Measurements from ENCODE around the gene ZHX3.
"Not testable (repeated sequence)": the region's sequence is repeated elsewhere in the genome, so short reads cannot be mapped to it uniquely, and the experiment has no call there.

Gene ZHX3

DNA sequence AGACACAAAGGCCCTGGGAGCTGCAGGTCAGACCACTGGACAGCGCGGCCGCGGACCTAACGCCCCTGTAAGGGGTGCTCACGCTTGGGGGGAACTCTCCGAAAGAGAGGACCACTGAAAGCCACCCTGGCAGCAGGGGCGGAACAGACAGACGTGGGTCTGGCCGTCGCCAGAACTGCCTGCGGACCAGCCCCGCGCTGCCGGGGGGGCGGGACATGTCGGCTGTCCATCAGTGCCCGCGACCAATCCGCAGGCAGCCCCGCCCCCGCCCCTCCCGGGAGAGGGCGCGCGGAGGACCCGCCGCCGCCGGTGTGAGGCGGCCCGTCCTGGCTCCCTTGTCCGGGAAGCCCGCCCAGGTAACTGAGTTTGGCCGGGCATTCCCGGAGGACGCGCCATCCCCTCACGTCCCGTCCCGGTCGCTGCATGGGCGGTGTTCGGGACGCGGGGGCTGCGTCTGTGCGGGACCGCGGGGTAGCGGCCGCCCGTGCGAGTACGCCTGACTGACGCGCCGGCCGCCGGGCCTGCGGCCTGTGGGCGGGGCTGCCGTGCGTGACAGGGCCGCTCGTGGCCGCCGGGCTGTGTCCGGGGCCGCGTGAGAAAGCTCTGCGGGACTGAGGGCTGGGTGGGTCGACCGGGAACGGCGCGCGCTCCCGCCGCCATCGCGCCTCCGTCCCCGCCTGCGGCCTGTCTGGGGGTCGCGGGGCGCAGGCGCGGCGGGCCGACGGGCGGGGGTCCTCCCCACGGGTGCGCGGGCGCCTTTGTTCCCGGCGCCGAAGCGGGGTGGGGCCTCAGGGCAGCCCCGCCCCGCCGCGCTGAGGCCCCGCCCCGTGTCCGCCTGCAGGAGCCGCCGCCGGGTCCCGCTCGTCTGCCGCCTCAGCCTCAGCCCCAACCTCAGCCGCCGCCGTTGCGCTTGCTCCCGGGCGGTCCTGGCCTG is 180.6 kb downstream of the ZHX3 start, which contains the start of gene PLCG1:
Gene PLCG1, plus strand, starts transcription at position 864 of the 934 bp plus-strand sequence. CDS start 99 bp downstream, outside the sequence.
- peak; percentile 67 for DNase-seq (ENCODE audit: low read depth, low spot score)
- peak within 1 kb of the TSS; percentile 87 for H3K4me3 ChIP-seq (ENCODE audit: low read length)

DNA sequence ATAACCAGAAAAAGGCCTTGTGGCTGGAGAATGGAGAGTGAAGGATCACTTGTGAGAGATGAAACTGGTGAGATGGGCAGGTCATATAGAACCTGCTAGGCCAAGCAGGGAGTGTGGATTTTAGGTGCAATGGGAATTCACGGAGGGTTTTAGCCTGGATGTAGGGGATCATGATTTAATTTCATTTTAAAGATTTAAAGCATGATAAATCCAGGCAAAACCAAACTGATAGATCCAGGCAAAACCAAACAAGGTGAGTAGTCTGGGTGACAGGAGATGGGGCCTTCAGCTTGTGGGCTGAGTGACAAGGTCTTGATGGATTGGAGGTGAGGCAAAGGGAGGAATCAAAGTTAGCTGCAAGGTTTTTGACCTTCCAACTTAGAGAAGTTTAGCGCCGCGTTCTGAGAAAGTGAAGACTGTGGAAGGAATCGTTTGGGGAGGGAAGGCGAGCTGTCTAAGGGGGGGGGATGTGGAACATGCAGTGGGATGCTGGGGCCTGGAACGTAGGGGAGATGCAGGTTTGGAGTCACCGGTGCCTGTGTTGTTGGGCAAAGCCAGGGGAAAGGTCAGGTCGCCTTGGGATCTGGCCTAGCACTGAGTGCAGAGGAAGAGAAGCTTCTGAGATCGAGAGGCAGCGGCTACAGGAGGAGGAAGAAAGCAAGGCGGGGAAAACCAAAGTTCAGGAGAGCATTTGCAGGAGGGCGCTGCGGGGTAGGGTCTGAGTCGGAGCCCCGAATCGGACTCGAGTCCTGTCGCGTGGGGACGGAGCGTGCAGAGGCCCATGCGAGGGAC is 181.4 kb downstream of the ZHX3 start:
- DNase-seq (ENCODE audit: low read depth, low spot score): no peak

DNA sequence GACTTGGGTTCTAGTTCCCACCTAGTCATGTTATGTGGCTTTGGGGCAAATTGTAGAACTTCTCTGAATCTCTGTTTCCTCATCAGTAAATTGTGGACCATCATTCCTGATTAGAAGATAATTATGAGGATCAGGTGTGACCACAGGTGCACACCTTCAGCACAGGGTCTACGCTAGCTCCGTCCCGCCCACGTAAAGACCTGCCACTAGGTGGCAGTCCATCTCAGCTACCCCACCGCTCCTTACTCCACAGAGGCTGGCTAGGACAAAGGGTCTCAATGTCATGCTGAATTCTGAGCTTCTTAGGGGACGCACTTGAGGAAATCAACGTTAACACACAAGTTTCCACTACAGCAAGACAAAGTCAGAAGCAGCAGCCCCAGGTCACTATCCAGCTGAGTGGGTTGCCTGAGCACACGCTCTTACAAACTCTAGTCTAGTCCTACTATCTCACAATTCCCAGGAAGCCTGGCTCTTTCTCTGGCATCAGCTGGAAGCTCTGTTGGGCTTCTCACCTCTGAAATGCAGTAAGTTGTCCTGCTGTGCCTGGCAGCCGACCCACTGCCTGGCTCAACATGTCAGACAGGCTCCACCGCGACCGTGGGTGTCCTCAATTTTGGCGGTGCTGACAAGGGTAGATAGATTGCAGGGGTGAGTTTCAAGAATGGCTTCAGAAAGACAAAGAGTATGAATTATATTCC is 182.2 kb downstream of the ZHX3 start:
- H3K4me3 ChIP-seq (ENCODE audit: low read length): no peak overlapping the region
- peak; percentile 66 for DNase-seq (ENCODE audit: low read depth, low spot score)

More for the DNA sequence above, 181.4 kb downstream of the ZHX3 start:
- H3K4me3 ChIP-seq (ENCODE audit: low read length): peak overlapping the region; percentile 87

DNA sequence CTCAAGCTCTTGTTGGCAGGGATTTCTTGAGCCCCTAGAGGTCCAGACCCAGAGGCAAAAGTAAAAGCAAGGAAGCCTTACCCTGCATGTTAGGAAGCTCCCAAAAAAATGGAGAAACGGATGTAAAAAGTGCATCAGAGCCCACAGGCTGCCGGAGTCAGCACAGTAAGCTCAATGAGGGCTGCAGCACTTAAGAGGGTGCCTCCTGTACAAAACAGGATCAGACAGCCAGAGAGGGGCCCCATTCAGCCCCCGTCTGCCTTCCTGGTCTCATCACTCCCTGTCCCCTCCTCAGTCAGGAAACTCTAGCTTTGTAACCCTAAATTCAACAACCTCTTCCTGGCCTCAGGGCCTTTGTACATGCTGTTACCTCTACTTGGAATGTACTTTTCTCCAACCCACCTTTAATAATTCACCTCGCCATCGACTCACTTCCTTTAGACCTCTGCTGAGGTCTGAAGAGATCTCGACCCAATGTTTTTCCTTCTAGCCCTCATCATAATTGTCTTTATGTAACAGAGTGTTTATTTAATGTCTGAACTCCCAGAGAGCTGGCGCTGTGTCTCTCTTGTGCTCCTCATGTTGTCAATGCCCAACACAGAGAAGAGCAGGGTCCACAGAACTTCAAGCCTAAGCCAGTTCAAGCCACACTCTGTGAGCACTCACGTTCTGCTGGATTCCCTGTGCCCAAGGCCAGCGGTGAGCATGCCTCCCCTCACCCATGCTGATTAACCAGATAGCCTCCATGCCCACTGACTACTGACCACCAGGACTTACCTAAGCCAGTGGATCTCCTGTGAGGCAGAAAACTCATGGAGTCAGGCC is 183.0 kb downstream of the ZHX3 start:
- DNase-seq (ENCODE audit: low read depth, low spot score): no peak
- H3K4me3 ChIP-seq (ENCODE audit: low read length): no peak overlapping the region

DNA sequence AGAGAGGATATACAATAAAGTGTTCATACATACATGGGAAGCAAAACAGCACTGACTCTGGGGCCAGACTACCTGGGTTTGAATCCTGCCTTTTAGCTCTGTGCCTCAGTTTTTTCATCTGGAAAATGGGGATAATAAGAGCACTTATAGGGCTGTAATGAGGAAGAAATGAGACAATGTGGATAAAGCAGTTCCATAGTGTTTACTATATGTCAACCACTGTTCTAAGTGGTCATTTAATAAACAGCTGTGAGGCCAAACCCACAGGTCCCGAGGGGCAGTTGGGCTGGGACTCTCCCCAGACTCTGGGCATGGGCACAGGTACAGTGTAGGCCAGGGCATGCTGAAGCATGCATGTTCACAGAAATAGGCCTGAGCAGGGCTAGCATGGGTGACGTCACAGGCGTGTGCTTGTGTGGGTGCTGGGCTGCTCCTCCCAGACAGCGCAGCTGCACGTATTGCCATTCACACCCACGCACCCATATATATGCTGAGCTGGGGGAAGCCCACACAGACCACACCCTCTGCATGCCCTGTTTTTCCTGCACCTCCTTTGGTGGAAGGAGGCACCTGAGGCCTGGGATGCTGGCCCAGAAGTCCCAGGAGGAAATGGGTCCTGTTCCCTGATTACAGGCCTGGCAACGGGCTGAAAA is 183.7 kb downstream of the ZHX3 start:
- H3K4me3 ChIP-seq (ENCODE audit: low read length): no peak overlapping the region
- no peak for DNase-seq (ENCODE audit: low read depth, low spot score)

DNA sequence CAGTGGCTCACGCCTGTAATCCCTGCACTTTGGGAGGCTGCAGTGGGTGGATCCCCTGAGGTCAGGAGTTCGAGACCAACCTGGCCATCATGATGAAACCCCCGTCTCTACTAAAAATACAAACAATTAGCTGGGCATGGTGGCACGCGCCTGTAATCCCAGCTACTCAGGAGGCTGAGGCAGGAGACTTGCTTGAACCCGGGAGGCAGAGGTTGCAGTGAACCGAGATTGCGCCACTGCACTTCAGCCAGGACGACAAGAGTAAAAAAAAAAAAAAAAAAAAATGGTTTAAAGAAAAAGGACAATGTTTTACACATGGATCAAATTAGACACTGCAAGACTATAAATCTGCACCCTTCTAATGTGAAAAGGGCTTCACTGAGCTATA is 185.1 kb downstream of the ZHX3 start:
- DNase-seq (ENCODE audit: low read depth, low spot score); H3K4me3 ChIP-seq (ENCODE audit: low read length): not testable (repeated sequence)

DNA sequence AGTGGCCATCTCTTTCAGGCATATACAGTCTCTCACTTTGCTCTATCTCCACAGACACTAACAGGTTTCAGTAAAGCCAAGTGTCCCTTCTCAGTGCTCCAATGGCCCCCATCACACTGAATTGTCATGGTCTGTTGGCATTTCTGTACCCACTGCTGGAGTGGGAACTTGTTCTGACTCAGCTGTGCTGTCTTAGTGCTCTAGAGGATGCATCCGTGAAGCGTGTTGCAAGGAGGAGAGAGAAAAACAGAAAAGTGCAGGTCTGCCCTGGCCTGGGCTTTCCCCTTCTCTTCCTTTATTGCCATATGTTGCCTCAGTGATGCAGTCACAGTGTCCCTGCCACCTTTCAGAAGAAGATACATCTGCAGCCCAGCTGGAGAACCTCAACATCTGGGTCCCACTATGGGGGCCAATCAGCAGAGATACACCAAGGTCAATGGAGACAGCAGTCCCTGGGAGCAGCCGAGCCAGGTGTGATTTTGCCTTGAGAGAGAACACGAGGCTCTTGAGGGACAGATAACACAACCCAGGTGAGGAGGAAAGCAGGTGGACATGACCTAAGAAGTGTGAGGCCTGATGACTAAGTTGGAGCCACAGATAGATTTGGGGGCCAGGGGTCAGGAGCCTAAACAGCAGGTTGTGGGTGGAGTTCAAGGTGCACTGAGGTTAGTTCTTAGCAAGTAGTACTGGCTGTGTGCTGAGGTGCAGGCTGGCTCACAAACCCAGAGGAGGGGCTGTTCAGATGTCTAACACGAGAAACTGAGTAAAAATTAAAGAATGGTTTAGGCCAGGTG is 185.7 kb downstream of the ZHX3 start:
- DNase-seq (ENCODE audit: low read depth, low spot score): no peak
- H3K4me3 ChIP-seq (ENCODE audit: low read length): no peak overlapping the region

All from Jurkat, Clone E6-1 (cell line).